ENCODE results near the gene AGPAT2.
A peak's percentile ranks its signal among the peaks of the same experiment; 100 is the strongest.

DNA sequence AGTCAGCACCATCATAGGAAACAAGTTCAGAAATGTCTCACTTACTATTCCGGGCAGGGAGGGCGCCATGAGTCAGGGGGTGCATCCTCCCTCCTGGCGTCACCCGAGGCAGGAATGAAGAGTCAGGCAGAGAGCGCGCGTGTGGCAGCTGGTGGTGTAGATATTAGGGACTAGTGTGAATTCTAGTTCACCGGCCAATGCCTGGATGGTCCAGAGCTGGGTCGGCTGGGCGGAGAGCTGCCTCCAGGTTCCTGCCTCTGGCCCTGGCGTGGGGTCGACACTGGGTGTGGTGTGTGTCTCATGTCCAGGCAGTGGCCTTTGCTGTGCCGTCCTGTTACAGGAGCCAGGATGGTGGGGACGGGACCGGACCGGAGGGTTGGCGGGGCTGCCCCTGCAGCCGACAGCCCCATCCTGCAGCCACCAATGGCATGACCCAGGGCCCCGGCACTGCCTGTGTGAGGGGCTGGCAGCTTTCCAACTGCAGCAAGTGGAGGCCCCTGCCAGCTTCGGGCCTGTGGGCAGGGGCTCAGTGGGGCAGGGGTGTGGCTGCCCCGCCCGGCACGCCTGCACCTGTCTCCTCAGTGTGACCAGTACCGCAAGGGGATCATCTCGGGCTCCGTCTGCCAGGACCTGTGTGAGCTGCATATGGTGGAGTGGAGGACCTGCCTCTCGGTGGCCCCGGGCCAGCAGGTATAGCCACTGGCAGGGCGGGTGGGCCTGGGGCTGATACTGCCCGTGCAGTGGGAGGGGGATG is 34.3 kb upstream of the AGPAT2 start:
- TF ChIP-seq, protein P1, sequence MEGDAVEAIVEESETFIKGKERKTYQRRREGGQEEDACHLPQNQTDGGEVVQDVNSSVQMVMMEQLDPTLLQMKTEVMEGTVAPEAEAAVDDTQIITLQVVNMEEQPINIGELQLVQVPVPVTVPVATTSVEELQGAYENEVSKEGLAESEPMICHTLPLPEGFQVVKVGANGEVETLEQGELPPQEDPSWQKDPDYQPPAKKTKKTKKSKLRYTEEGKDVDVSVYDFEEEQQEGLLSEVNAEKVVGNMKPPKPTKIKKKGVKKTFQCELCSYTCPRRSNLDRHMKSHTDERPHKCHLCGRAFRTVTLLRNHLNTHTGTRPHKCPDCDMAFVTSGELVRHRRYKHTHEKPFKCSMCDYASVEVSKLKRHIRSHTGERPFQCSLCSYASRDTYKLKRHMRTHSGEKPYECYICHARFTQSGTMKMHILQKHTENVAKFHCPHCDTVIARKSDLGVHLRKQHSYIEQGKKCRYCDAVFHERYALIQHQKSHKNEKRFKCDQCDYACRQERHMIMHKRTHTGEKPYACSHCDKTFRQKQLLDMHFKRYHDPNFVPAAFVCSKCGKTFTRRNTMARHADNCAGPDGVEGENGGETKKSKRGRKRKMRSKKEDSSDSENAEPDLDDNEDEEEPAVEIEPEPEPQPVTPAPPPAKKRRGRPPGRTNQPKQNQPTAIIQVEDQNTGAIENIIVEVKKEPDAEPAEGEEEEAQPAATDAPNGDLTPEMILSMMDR (IDR thresholded peaks at IDR 0.05) = peak in 1 of 6 experiments; percentile 3
- TF ChIP-seq POLR2A (IDR thresholded peaks at IDR 0.05) = peak in 1 of 4 donors; percentile 8
